AG10803 (cell line): ENCODE data around the gene MTARC2.

ENCODE experiments used
- DNase-seq: peaks from one replicate; pipeline ENCODE4 v3.0.0; 2010; ENCODE audit warnings: low read depth
- H3K4me3 ChIP-seq: 2 replicates; pipeline ENCODE4 v1.5.1; 2011; ENCODE audit warnings: mild to moderate bottlenecking, low read length, control low read depth
- CTCF ChIP-seq: conservative IDR thresholded peaks from 2 replicates; pipeline ENCODE4 v1.5.1; 2011; ENCODE audit warnings: mild to moderate bottlenecking, low read length, control low read depth, inconsistent platforms

MTARC2 gene

GRCh38 chr1:220748089-220748934 is at the start of gene MTARC2:
TSS of gene MTARC2 (plus strand) at chr1:220748322. CDS start at chr1:220748532, 210 bp downstream.
- TF ChIP-seq CTCF, result no peak
- DNase-seq, result peak; percentile 73
- peak within 1 kb of the TSS; percentile 83 for H3K4me3 ChIP-seq

- H3K4me3 ChIP-seq, result no peak overlapping the region
- TF ChIP-seq CTCF, result no peak
- DNase-seq, result no peak
These were observed 49.5 kb upstream of the MTARC2 start for GRCh38 chr1:220698607-220699016.

- no peak for TF ChIP-seq CTCF
- no peak overlapping the region for H3K4me3 ChIP-seq
- DNase-seq, result no peak
These were observed 49.1 kb upstream of the MTARC2 start for GRCh38 chr1:220699044-220699443.

GRCh38 chr1:220700556-220701179 is 47.5 kb upstream of the MTARC2 start:
- no peak overlapping the region for H3K4me3 ChIP-seq
- no peak for TF ChIP-seq CTCF
- DNase-seq, result no peak

- no peak for TF ChIP-seq CTCF
- no peak for DNase-seq
- H3K4me3 ChIP-seq, result no peak overlapping the region
These were observed 46.1 kb upstream of the MTARC2 start for GRCh38 chr1:220701974-220702373.

- H3K4me3 ChIP-seq, result no peak overlapping the region
- no peak for DNase-seq
- no peak for TF ChIP-seq CTCF
These were observed 45.3 kb upstream of the MTARC2 start for GRCh38 chr1:220702733-220703270.
